ENCODE results near the gene RAB11A.

Gene RAB11A

GRCh38 chr15:65832549-65833364 lies 36.5 kb upstream of the RAB11A start:
- H3K9me3 ChIP-seq (ENCODE audit: control insufficient read depth in 1 of 2, low read length in 2 of 2): no peaks in the 10 kb centered on the region
- H3K27ac ChIP-seq (ENCODE audit: low read depth, low read length): peak overlapping the region; percentile 88
- H3K4me3 ChIP-seq (ENCODE audit: low read depth in 1 of 2, low read length in 2 of 2): peak overlapping the region; percentile 53 to 54
- H3K4me1 ChIP-seq (ENCODE audit: control insufficient read depth in 1 of 2, insufficient read depth in 2 of 2, low read length in 2 of 2): peaks cover 30% of the 10 kb centered on the region in 2 donors
- no peaks in the 10 kb centered on the region for H3K27me3 ChIP-seq (ENCODE audit: control insufficient read depth in 1 of 2, insufficient read depth in 2 of 2, low read length in 2 of 2)
- H3K36me3 ChIP-seq (ENCODE audit: control insufficient read depth in 1 of 2, insufficient read depth in 2 of 2, low read length in 2 of 2): no peaks in the 10 kb centered on the region
- H3K9ac ChIP-seq (ENCODE audit: low read depth in 1 of 2, low read length in 2 of 2): peak overlapping the region; percentile 34 to 57

- no peaks in the 10 kb centered on the region for H3K36me3 ChIP-seq (ENCODE audit: control insufficient read depth in 1 of 2, insufficient read depth in 2 of 2, low read length in 2 of 2)
- no peaks in the 10 kb centered on the region for H3K27me3 ChIP-seq (ENCODE audit: control insufficient read depth in 1 of 2, insufficient read depth in 2 of 2, low read length in 2 of 2)
- H3K9me3 ChIP-seq (ENCODE audit: control insufficient read depth in 1 of 2, low read length in 2 of 2): no peaks in the 10 kb centered on the region
- H3K27ac ChIP-seq (ENCODE audit: low read depth, low read length): peak overlapping the region; percentile 88
- H3K4me3 ChIP-seq (ENCODE audit: low read depth in 1 of 2, low read length in 2 of 2): peak overlapping the region in 1 of 2 donors; percentile 54
- H3K9ac ChIP-seq (ENCODE audit: low read depth in 1 of 2, low read length in 2 of 2): peak overlapping the region in 1 of 2 donors; percentile 57
- H3K4me1 ChIP-seq (ENCODE audit: control insufficient read depth in 1 of 2, insufficient read depth in 2 of 2, low read length in 2 of 2): peaks cover 30% of the 10 kb centered on the region in 2 donors
Observed at GRCh38 chr15:65833501-65834205, 35.6 kb upstream of the RAB11A start.

- H3K27ac ChIP-seq (ENCODE audit: low read depth, low read length): no peak overlapping the region
- H3K27me3 ChIP-seq (ENCODE audit: control insufficient read depth in 1 of 2, insufficient read depth in 2 of 2, low read length in 2 of 2): no peaks in the 10 kb centered on the region
- H3K36me3 ChIP-seq (ENCODE audit: control insufficient read depth in 1 of 2, insufficient read depth in 2 of 2, low read length in 2 of 2): no peaks in the 10 kb centered on the region
- H3K4me3 ChIP-seq (ENCODE audit: low read depth in 1 of 2, low read length in 2 of 2): no peak overlapping the region
- no peak overlapping the region for H3K9ac ChIP-seq (ENCODE audit: low read depth in 1 of 2, low read length in 2 of 2)
- H3K9me3 ChIP-seq (ENCODE audit: control insufficient read depth in 1 of 2, low read length in 2 of 2): no peaks in the 10 kb centered on the region
- peaks cover 27 to 30% of the 10 kb centered on the region in 2 donors for H3K4me1 ChIP-seq (ENCODE audit: control insufficient read depth in 1 of 2, insufficient read depth in 2 of 2, low read length in 2 of 2)
Observed at GRCh38 chr15:65834603-65835282, 34.5 kb upstream of the RAB11A start.

- Histone ChIP-seq H3K4me3 (ENCODE audit: low read depth in 1 of 2, low read length in 2 of 2) (no peak overlapping the region), H3K27ac (ENCODE audit: low read depth, low read length) (no peak overlapping the region), H3K4me1 (ENCODE audit: control insufficient read depth in 1 of 2, insufficient read depth in 2 of 2, low read length in 2 of 2) (peaks cover 27 to 29% of the 10 kb centered on the region in 2 donors), H3K36me3 (ENCODE audit: control insufficient read depth in 1 of 2, insufficient read depth in 2 of 2, low read length in 2 of 2) (no peaks in the 10 kb centered on the region), H3K9me3 (ENCODE audit: control insufficient read depth in 1 of 2, low read length in 2 of 2) (no peaks in the 10 kb centered on the region), H3K27me3 (ENCODE audit: control insufficient read depth in 1 of 2, insufficient read depth in 2 of 2, low read length in 2 of 2) (no peaks in the 10 kb centered on the region), H3K9ac (ENCODE audit: low read depth in 1 of 2, low read length in 2 of 2) (no peak overlapping the region)
Observed at GRCh38 chr15:65835447-65835846, 33.8 kb upstream of the RAB11A start.

GRCh38 chr15:65836665-65837064 lies 32.6 kb upstream of the RAB11A start:
- Histone ChIP-seq H3K9ac (ENCODE audit: low read depth in 1 of 2, low read length in 2 of 2) (no peak overlapping the region), H3K4me1 (ENCODE audit: control insufficient read depth in 1 of 2, insufficient read depth in 2 of 2, low read length in 2 of 2) (peaks cover 24 to 27% of the 10 kb centered on the region in 2 donors), H3K27me3 (ENCODE audit: control insufficient read depth in 1 of 2, insufficient read depth in 2 of 2, low read length in 2 of 2) (no peaks in the 10 kb centered on the region), H3K27ac (ENCODE audit: low read depth, low read length) (no peak overlapping the region), H3K4me3 (ENCODE audit: low read depth in 1 of 2, low read length in 2 of 2) (no peak overlapping the region), H3K36me3 (ENCODE audit: control insufficient read depth in 1 of 2, insufficient read depth in 2 of 2, low read length in 2 of 2) (no peaks in the 10 kb centered on the region), H3K9me3 (ENCODE audit: control insufficient read depth in 1 of 2, low read length in 2 of 2) (no peaks in the 10 kb centered on the region)

- no peaks in the 10 kb centered on the region for H3K27me3 ChIP-seq (ENCODE audit: control insufficient read depth in 1 of 2, insufficient read depth in 2 of 2, low read length in 2 of 2)
- peaks cover 15 to 21% of the 10 kb centered on the region in 2 donors for H3K4me1 ChIP-seq (ENCODE audit: control insufficient read depth in 1 of 2, insufficient read depth in 2 of 2, low read length in 2 of 2)
- H3K9me3 ChIP-seq (ENCODE audit: control insufficient read depth in 1 of 2, low read length in 2 of 2): no peaks in the 10 kb centered on the region
- no peak overlapping the region for H3K4me3 ChIP-seq (ENCODE audit: low read depth in 1 of 2, low read length in 2 of 2)
- no peak overlapping the region for H3K9ac ChIP-seq (ENCODE audit: low read depth in 1 of 2, low read length in 2 of 2)
- no peaks in the 10 kb centered on the region for H3K36me3 ChIP-seq (ENCODE audit: control insufficient read depth in 1 of 2, insufficient read depth in 2 of 2, low read length in 2 of 2)
- no peak overlapping the region for H3K27ac ChIP-seq (ENCODE audit: low read depth, low read length)
Observed at GRCh38 chr15:65837301-65838294, 31.7 kb upstream of the RAB11A start.

- no peaks in the 10 kb centered on the region for H3K36me3 ChIP-seq (ENCODE audit: control insufficient read depth in 1 of 2, insufficient read depth in 2 of 2, low read length in 2 of 2)
- H3K4me1 ChIP-seq (ENCODE audit: control insufficient read depth in 1 of 2, insufficient read depth in 2 of 2, low read length in 2 of 2): peaks cover 0 to 2% of the 10 kb centered on the region in 2 donors
- H3K9ac ChIP-seq (ENCODE audit: low read depth in 1 of 2, low read length in 2 of 2): no peak overlapping the region
- H3K27me3 ChIP-seq (ENCODE audit: control insufficient read depth in 1 of 2, insufficient read depth in 2 of 2, low read length in 2 of 2): no peaks in the 10 kb centered on the region
- H3K27ac ChIP-seq (ENCODE audit: low read depth, low read length): no peak overlapping the region
- H3K4me3 ChIP-seq (ENCODE audit: low read depth in 1 of 2, low read length in 2 of 2): no peak overlapping the region
- no peaks in the 10 kb centered on the region for H3K9me3 ChIP-seq (ENCODE audit: control insufficient read depth in 1 of 2, low read length in 2 of 2)
Observed at GRCh38 chr15:65839354-65839901, 29.9 kb upstream of the RAB11A start.

GRCh38 chr15:65839985-65840384 lies 29.3 kb upstream of the RAB11A start:
- Histone ChIP-seq H3K27me3 (ENCODE audit: control insufficient read depth in 1 of 2, insufficient read depth in 2 of 2, low read length in 2 of 2) (no peaks in the 10 kb centered on the region), H3K27ac (ENCODE audit: low read depth, low read length) (no peak overlapping the region), H3K36me3 (ENCODE audit: control insufficient read depth in 1 of 2, insufficient read depth in 2 of 2, low read length in 2 of 2) (no peaks in the 10 kb centered on the region), H3K9me3 (ENCODE audit: control insufficient read depth in 1 of 2, low read length in 2 of 2) (no peaks in the 10 kb centered on the region), H3K9ac (ENCODE audit: low read depth in 1 of 2, low read length in 2 of 2) (no peak overlapping the region), H3K4me1 (ENCODE audit: control insufficient read depth in 1 of 2, insufficient read depth in 2 of 2, low read length in 2 of 2) (no peaks in the 10 kb centered on the region), H3K4me3 (ENCODE audit: low read depth in 1 of 2, low read length in 2 of 2) (no peak overlapping the region)

Measured in duodenal mucosa (tissue), 2 donors.